Activated CD4-positive, alpha-beta T cell treated with anti-CD3 and anti-CD28 coated beads for 24 hours (primary cell): ENCODE measurements around the gene STRN.
"Not testable (repeated sequence)": the region's sequence is repeated elsewhere in the genome, so short reads cannot be mapped to it uniquely, and the experiment has no call there.

ENCODE experiments used
- DNase-seq, 2 donors: peaks; one replicate each; pipeline ENCODE4 v3.0.0-alpha.2; 2020; ENCODE audit warnings: low read depth in 2 of 2

STRN gene

GRCh38 chr2:36834731-36835524 lies 131.4 kb downstream of the STRN start:
- no peak for DNase-seq

GRCh38 chr2:36834203-36834602 lies 132.1 kb downstream of the STRN start:
- no peak for DNase-seq

GRCh38 chr2:36831185-36831584 lies 135.2 kb downstream of the STRN start:
- no peak for DNase-seq

GRCh38 chr2:36824683-36825082 lies 141.7 kb downstream of the STRN start:
- DNase-seq, result not testable (repeated sequence)

- DNase-seq, result no peak
These were observed 142.1 kb downstream of the STRN start for GRCh38 chr2:36824273-36824672.

- no peak for DNase-seq
These were observed 142.5 kb downstream of the STRN start for GRCh38 chr2:36823862-36824261.

- no peak for DNase-seq
These were observed 145.3 kb downstream of the STRN start for GRCh38 chr2:36820942-36821605.

- no peak for DNase-seq
These were observed 147.1 kb downstream of the STRN start for GRCh38 chr2:36819095-36819711.

- DNase-seq, result no peak
These were observed 147.8 kb downstream of the STRN start for GRCh38 chr2:36818542-36818941.

GRCh38 chr2:36812196-36812595 lies 154.1 kb downstream of the STRN start:
- no peak for DNase-seq

- no peak for DNase-seq
These were observed 155.3 kb downstream of the STRN start for GRCh38 chr2:36811071-36811470.

- no peak for DNase-seq
These were observed 157.3 kb downstream of the STRN start for GRCh38 chr2:36809069-36809445.

- no peak for DNase-seq
These were observed 157.8 kb downstream of the STRN start for GRCh38 chr2:36808386-36809068.

- no peak for DNase-seq
These were observed 159.0 kb downstream of the STRN start for GRCh38 chr2:36807223-36807886.

GRCh38 chr2:36805635-36806224 lies 160.6 kb downstream of the STRN start:
- DNase-seq, result no peak

- DNase-seq, result no peak
These were observed 163.4 kb downstream of the STRN start for GRCh38 chr2:36802952-36803351.

- DNase-seq, result no peak
These were observed 165.2 kb downstream of the STRN start for GRCh38 chr2:36801088-36801487.

GRCh38 chr2:36800381-36800780 lies 166.0 kb downstream of the STRN start:
- peak; percentile 36 to 40 for DNase-seq

GRCh38 chr2:36798724-36799123 lies 167.6 kb downstream of the STRN start:
- no peak for DNase-seq

GRCh38 chr2:36797324-36798070 lies 168.8 kb downstream of the STRN start:
- DNase-seq, result no peak
